ENCODE results near the gene C14orf180.

Gene C14orf180

GRCh38 chr14:104586832-104587620, 7.5 kb downstream of the C14orf180 start:
- H3K4me3 ChIP-seq (ENCODE audit: low read depth, low read length): no peak overlapping the region
- no peak for TF ChIP-seq POLR2A (IDR thresholded peaks at IDR 0.05; ENCODE audit: extremely low read depth, insufficient read length)
- TF ChIP-seq CTCF (IDR thresholded peaks at IDR 0.05; ENCODE audit: low read depth, low read length): no peak
- no peak for TF ChIP-seq MAX (IDR thresholded peaks at IDR 0.05; ENCODE audit: low read depth, low read length)
- TF ChIP-seq MYC (IDR thresholded peaks at IDR 0.05; ENCODE audit: low read depth, low read length): no peak
- no peak for DNase-seq (ENCODE audit: low read depth)

GRCh38 chr14:104587641-104588040, 8.1 kb downstream of the C14orf180 start:
- no peak for DNase-seq (ENCODE audit: low read depth)
- H3K4me3 ChIP-seq (ENCODE audit: low read depth, low read length): no peak overlapping the region
- no peak for TF ChIP-seq POLR2A (IDR thresholded peaks at IDR 0.05; ENCODE audit: extremely low read depth, insufficient read length)
- no peak for TF ChIP-seq CTCF (IDR thresholded peaks at IDR 0.05; ENCODE audit: low read depth, low read length)
- no peak for TF ChIP-seq MAX (IDR thresholded peaks at IDR 0.05; ENCODE audit: low read depth, low read length)
- no peak for TF ChIP-seq MYC (IDR thresholded peaks at IDR 0.05; ENCODE audit: low read depth, low read length)

- no peak for DNase-seq (ENCODE audit: low read depth)
- no peak overlapping the region for H3K4me3 ChIP-seq (ENCODE audit: low read depth, low read length)
- TF ChIP-seq CTCF (IDR thresholded peaks at IDR 0.05; ENCODE audit: low read depth, low read length): no peak
- no peak for TF ChIP-seq MYC (IDR thresholded peaks at IDR 0.05; ENCODE audit: low read depth, low read length)
- TF ChIP-seq MAX (IDR thresholded peaks at IDR 0.05; ENCODE audit: low read depth, low read length): no peak
- no peak for TF ChIP-seq POLR2A (IDR thresholded peaks at IDR 0.05; ENCODE audit: extremely low read depth, insufficient read length)
Observed at GRCh38 chr14:104588066-104588857, 8.7 kb downstream of the C14orf180 start.

- TF ChIP-seq CTCF (IDR thresholded peaks at IDR 0.05; ENCODE audit: low read depth, low read length) (no peak), MYC (IDR thresholded peaks at IDR 0.05; ENCODE audit: low read depth, low read length) (no peak), POLR2A (IDR thresholded peaks at IDR 0.05; ENCODE audit: extremely low read depth, insufficient read length) (no peak), MAX (IDR thresholded peaks at IDR 0.05; ENCODE audit: low read depth, low read length) (no peak)
- DNase-seq (ENCODE audit: low read depth): no peak
- H3K4me3 ChIP-seq (ENCODE audit: low read depth, low read length): no peak overlapping the region
Observed at GRCh38 chr14:104589338-104590195, 10.0 kb downstream of the C14orf180 start.

- no peak for TF ChIP-seq MAX (IDR thresholded peaks at IDR 0.05; ENCODE audit: low read depth, low read length)
- no peak for TF ChIP-seq POLR2A (IDR thresholded peaks at IDR 0.05; ENCODE audit: extremely low read depth, insufficient read length)
- TF ChIP-seq MYC (IDR thresholded peaks at IDR 0.05; ENCODE audit: low read depth, low read length): no peak
- no peak for TF ChIP-seq CTCF (IDR thresholded peaks at IDR 0.05; ENCODE audit: low read depth, low read length)
- no peak for DNase-seq (ENCODE audit: low read depth)
- H3K4me3 ChIP-seq (ENCODE audit: low read depth, low read length): no peak overlapping the region
Observed at GRCh38 chr14:104590240-104590965, 10.8 kb downstream of the C14orf180 start.

Data from NB4 (cell line).